ENCODE data around the gene PARD3. TPM values are rescaled to one million over a fixed set of nuclear protein-coding genes. Genes with fewer than 3 reads are reported as not detected.

Gene PARD3
- total and polyA plus RNA-seq, 7 experiments from 2014 or later: 0.19 to 1.2 (median 0.43) TPM

DNA sequence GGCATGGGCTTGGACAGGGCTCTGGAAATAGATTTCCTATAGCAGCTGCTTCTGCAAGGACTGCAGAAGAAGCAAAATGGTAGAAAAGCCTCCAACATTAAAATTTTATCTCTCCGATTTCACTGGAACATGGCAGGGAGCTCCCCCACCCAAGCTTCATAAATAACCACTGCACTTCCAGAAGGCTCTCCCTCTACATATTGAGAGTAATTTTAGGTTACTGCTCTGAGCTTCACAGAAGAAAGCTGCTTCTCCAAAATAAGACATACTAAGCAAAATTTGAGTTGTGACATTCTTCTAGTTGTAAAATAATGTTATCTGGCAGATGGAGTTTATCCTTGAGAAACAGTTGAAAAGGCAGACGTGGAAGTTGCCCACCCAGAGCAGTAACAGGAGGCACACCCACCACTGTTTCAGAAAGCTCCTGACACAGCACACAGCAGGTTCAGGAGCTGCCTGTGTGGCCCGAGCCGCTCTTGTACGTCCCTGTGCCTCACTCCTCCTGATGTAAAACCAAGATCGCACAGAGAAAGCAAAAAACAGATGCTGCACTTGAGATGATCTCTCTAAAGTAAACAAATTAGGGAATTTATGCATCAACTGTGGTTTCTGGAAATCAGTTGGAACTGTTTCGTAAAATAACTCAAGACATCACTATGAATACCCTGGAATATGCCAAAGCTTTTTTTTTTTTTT lies 621.0 kb downstream of the PARD3 start:
- Histone ChIP-seq H3K36me3 (ENCODE audit: control insufficient read depth in 2 of 3, insufficient read depth in 3 of 3, low read length in 3 of 3) (no peaks in the 10 kb centered on the region), H3K4me1 (ENCODE audit: control insufficient read depth in 2 of 2, insufficient read depth in 2 of 2, low read length in 2 of 2) (no peaks in the 10 kb centered on the region), H3K9me3 (ENCODE audit: control insufficient read depth in 2 of 3, low read length in 3 of 3) (no peaks in the 10 kb centered on the region), H3K27ac (ENCODE audit: low read depth, low read length) (no peak overlapping the region), H3K27me3 (ENCODE audit: control insufficient read depth in 2 of 2, insufficient read depth in 2 of 2, low read length in 2 of 2) (no peaks in the 10 kb centered on the region), H3K4me3 (ENCODE audit: low read length) (no peak overlapping the region)
- H3K4me3 Mint-ChIP-seq: no peak overlapping the region
- ChIA-PET CTCF (no interaction called here), POLR2A (no interaction called here)
- no peaks in the 10 kb centered on the region for H3K9me3 Mint-ChIP-seq
- no peak for ATAC-seq
- no peaks in the 10 kb centered on the region for H3K4me1 Mint-ChIP-seq
- intact Hi-C loops (cut with micrococcal nuclease): no loop called here
- H3K36me3 Mint-ChIP-seq: no peaks in the 10 kb centered on the region
- DNase-seq: no peak
- peaks cover 2 to 18% (median 12%) of the 10 kb centered on the region in 5 donors for H3K27me3 Mint-ChIP-seq
- no peak overlapping the region for H3K27ac Mint-ChIP-seq

DNA sequence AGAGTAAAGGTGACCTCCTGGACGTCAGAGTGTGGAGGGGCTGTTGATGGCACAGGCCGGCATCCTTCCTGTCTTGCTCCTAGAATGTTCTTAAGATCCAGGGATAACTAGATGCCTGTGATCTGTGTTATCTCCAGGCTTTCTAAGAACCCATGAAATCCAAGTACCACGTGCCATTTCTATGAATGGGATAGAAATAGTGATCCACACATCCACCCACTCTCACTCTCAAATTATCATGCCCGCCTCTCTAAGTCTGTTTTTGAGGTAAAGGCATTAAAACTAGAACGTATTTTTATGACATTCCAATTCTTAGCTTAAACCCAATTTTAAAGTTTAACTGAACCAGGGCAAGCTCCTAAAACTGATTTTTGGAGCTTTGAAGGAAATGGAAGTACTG lies 622.5 kb downstream of the PARD3 start:
- H3K27ac Mint-ChIP-seq: no peak overlapping the region
- H3K27me3 Mint-ChIP-seq: peaks cover 2 to 18% (median 12%) of the 10 kb centered on the region in 5 donors
- Histone ChIP-seq H3K36me3 (ENCODE audit: control insufficient read depth in 2 of 3, insufficient read depth in 3 of 3, low read length in 3 of 3) (no peaks in the 10 kb centered on the region), H3K27me3 (ENCODE audit: control insufficient read depth in 2 of 2, insufficient read depth in 2 of 2, low read length in 2 of 2) (no peaks in the 10 kb centered on the region), H3K9me3 (ENCODE audit: control insufficient read depth in 2 of 3, low read length in 3 of 3) (no peaks in the 10 kb centered on the region), H3K4me1 (ENCODE audit: control insufficient read depth in 2 of 2, insufficient read depth in 2 of 2, low read length in 2 of 2) (no peaks in the 10 kb centered on the region), H3K4me3 (ENCODE audit: low read length) (no peak overlapping the region), H3K27ac (ENCODE audit: low read depth, low read length) (no peak overlapping the region)
- ChIA-PET CTCF (no interaction called here), POLR2A (no interaction called here)
- no peaks in the 10 kb centered on the region for H3K4me1 Mint-ChIP-seq
- H3K9me3 Mint-ChIP-seq: no peaks in the 10 kb centered on the region
- no peak overlapping the region for H3K4me3 Mint-ChIP-seq
- H3K36me3 Mint-ChIP-seq: no peaks in the 10 kb centered on the region
- intact Hi-C loops (cut with micrococcal nuclease): no loop called here
- ATAC-seq: no peak
- DNase-seq: no peak

DNA sequence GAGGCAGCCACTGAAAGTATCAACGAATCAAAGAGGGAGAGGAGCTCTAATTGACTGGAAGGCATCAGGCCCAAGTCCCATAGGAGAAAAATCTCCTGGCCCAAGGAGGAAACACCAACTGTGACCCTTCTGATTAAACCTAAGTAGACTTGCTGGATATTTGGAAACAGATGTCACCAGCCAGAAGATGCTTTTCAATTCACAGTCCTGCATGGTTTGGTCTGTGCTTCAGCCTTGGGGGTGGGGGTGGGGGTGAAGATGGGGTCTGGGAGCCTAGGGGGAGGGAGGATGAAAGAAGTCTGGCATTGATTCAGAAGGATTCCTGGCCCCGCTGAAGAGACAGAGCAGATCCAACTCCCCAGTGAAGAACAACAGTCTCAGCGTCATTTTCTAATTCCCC lies 623.7 kb downstream of the PARD3 start:
- DNase-seq (no peak), ATAC-seq (no peak)
- intact Hi-C loops (cut with micrococcal nuclease): no loop called here
- ChIA-PET CTCF (interaction anchor here (0.7 kb wide), 1 partner anchor 10 kb away, joined by 3 read pairs; no protein-coding TSS in a partner anchor), POLR2A (no interaction called here)
- peaks cover 2 to 18% (median 9%) of the 10 kb centered on the region in 5 donors for H3K27me3 Mint-ChIP-seq
- H3K4me1 ChIP-seq (ENCODE audit: control insufficient read depth in 2 of 2, insufficient read depth in 2 of 2, low read length in 2 of 2): no peaks in the 10 kb centered on the region
- no peak overlapping the region for H3K27ac Mint-ChIP-seq
- no peak overlapping the region for H3K4me3 Mint-ChIP-seq
- H3K9me3 Mint-ChIP-seq: peaks cover 0 to 1% (median 0%) of the 10 kb centered on the region in 11 donors
- no peaks in the 10 kb centered on the region for H3K9me3 ChIP-seq (ENCODE audit: control insufficient read depth in 2 of 3, low read length in 3 of 3)
- H3K27ac ChIP-seq (ENCODE audit: low read depth, low read length): no peak overlapping the region
- no peaks in the 10 kb centered on the region for H3K27me3 ChIP-seq (ENCODE audit: control insufficient read depth in 2 of 2, insufficient read depth in 2 of 2, low read length in 2 of 2)
- no peaks in the 10 kb centered on the region for H3K36me3 Mint-ChIP-seq
- H3K36me3 ChIP-seq (ENCODE audit: control insufficient read depth in 2 of 3, insufficient read depth in 3 of 3, low read length in 3 of 3): no peaks in the 10 kb centered on the region
- H3K4me3 ChIP-seq (ENCODE audit: low read length): no peak overlapping the region
- H3K4me1 Mint-ChIP-seq: peaks cover 0 to 3% (median 0%) of the 10 kb centered on the region in 7 donors

DNA sequence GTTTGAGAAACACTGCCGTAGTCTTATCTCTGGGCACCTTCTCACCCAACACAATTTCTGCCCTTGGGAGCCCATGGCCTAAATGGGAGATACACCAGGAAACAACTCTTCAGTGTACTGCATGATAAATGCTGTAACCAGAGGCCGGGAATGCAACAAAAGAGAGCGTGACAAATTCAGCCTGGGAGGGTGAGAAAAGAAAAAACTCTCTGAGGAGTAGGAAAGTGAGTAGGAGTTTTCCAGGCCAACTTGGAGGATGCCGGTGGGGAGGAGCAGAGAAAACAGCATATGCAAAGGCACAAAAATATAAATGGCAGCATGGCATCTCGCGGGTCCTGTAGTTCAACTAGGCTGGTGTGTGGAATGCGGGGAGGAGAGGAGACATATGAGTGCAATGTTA lies 624.5 kb downstream of the PARD3 start:
- Histone ChIP-seq H3K4me1 (ENCODE audit: control insufficient read depth in 2 of 2, insufficient read depth in 2 of 2, low read length in 2 of 2) (no peaks in the 10 kb centered on the region), H3K9me3 (ENCODE audit: control insufficient read depth in 2 of 3, low read length in 3 of 3) (no peaks in the 10 kb centered on the region), H3K4me3 (ENCODE audit: low read length) (no peak overlapping the region), H3K27me3 (ENCODE audit: control insufficient read depth in 2 of 2, insufficient read depth in 2 of 2, low read length in 2 of 2) (no peaks in the 10 kb centered on the region), H3K36me3 (ENCODE audit: control insufficient read depth in 2 of 3, insufficient read depth in 3 of 3, low read length in 3 of 3) (no peaks in the 10 kb centered on the region), H3K27ac (ENCODE audit: low read depth, low read length) (no peak overlapping the region)
- H3K4me3 Mint-ChIP-seq: no peak overlapping the region
- peaks cover 0 to 9% (median 0%) of the 10 kb centered on the region in 7 donors for H3K4me1 Mint-ChIP-seq
- intact Hi-C loops (cut with micrococcal nuclease): no loop called here
- no peaks in the 10 kb centered on the region for H3K36me3 Mint-ChIP-seq
- no peak for DNase-seq
- H3K9me3 Mint-ChIP-seq: peaks cover 0 to 2% (median 0%) of the 10 kb centered on the region in 11 donors
- POLR2A ChIA-PET: no interaction called here
- ATAC-seq: no peak
- peaks cover 2 to 23% (median 9%) of the 10 kb centered on the region in 5 donors for H3K27me3 Mint-ChIP-seq
- H3K27ac Mint-ChIP-seq: no peak overlapping the region
- CTCF ChIA-PET: no interaction called here

DNA sequence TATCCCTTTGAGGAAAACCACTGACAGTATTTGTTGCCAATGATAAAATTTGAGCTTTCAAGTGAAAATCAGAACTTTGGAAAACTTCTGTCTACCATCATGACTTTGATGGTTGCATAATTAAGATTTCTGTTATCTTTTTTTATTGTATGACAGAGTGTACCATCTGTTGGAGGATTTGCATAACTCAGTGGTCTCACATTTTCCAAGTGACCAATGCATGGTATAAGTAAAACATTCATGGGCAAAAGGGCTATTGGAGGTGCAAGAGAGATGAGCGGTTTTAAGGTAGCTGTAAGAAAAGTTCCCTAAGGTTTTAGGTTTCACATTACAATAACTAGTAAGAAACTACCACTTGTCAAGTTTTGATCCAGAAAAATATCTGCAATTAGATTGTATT lies 625.3 kb downstream of the PARD3 start:
- Histone ChIP-seq H3K4me1 (ENCODE audit: control insufficient read depth in 2 of 2, insufficient read depth in 2 of 2, low read length in 2 of 2) (no peaks in the 10 kb centered on the region), H3K27me3 (ENCODE audit: control insufficient read depth in 2 of 2, insufficient read depth in 2 of 2, low read length in 2 of 2) (no peaks in the 10 kb centered on the region), H3K27ac (ENCODE audit: low read depth, low read length) (no peak overlapping the region), H3K4me3 (ENCODE audit: low read length) (no peak overlapping the region), H3K9me3 (ENCODE audit: control insufficient read depth in 2 of 3, low read length in 3 of 3) (no peaks in the 10 kb centered on the region), H3K36me3 (ENCODE audit: control insufficient read depth in 2 of 3, insufficient read depth in 3 of 3, low read length in 3 of 3) (no peaks in the 10 kb centered on the region)
- H3K36me3 Mint-ChIP-seq: no peaks in the 10 kb centered on the region
- H3K4me3 Mint-ChIP-seq: no peak overlapping the region
- ATAC-seq: no peak
- intact Hi-C loops (cut with micrococcal nuclease): no loop called here
- CTCF ChIA-PET: no interaction called here
- no peak for DNase-seq
- H3K27ac Mint-ChIP-seq: no peak overlapping the region
- H3K27me3 Mint-ChIP-seq: peaks cover 0 to 23% (median 10%) of the 10 kb centered on the region in 5 donors
- H3K4me1 Mint-ChIP-seq: peaks cover 0 to 14% (median 4%) of the 10 kb centered on the region in 7 donors
- POLR2A ChIA-PET: no interaction called here
- peaks cover 0 to 2% (median 0%) of the 10 kb centered on the region in 11 donors for H3K9me3 Mint-ChIP-seq

DNA sequence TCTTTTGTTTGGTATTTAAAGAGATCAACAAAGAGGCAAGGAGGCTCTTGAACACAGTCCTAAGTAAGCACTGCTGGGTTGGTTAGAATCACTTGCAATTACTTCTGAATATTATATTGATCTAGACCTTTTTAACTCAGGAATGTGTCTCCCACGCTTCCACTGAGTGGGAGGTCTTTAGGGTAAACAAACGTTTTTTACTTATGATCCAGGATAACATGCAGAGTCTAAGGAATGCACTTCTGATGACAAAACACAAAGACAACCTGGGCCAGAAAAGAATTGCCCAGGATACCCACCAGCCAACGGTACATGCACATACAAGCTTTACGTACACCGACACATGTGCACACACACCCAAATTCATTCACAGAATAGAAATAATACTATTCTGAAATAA lies 626.9 kb downstream of the PARD3 start:
- Histone ChIP-seq H3K4me1 (ENCODE audit: control insufficient read depth in 2 of 2, insufficient read depth in 2 of 2, low read length in 2 of 2) (no peaks in the 10 kb centered on the region), H3K36me3 (ENCODE audit: control insufficient read depth in 2 of 3, insufficient read depth in 3 of 3, low read length in 3 of 3) (no peaks in the 10 kb centered on the region), H3K4me3 (ENCODE audit: low read length) (no peak overlapping the region), H3K27ac (ENCODE audit: low read depth, low read length) (no peak overlapping the region), H3K27me3 (ENCODE audit: control insufficient read depth in 2 of 2, insufficient read depth in 2 of 2, low read length in 2 of 2) (no peaks in the 10 kb centered on the region), H3K9me3 (ENCODE audit: control insufficient read depth in 2 of 3, low read length in 3 of 3) (no peaks in the 10 kb centered on the region)
- H3K9me3 Mint-ChIP-seq: peaks cover 0 to 2% (median 0%) of the 10 kb centered on the region in 11 donors
- intact Hi-C loops (cut with micrococcal nuclease): no loop called here
- H3K4me1 Mint-ChIP-seq: peaks cover 0 to 17% (median 5%) of the 10 kb centered on the region in 7 donors
- H3K27ac Mint-ChIP-seq: no peak overlapping the region
- H3K4me3 Mint-ChIP-seq: no peak overlapping the region
- DNase-seq: no peak
- peaks cover 0 to 18% (median 11%) of the 10 kb centered on the region in 5 donors for H3K27me3 Mint-ChIP-seq
- no peak for ATAC-seq
- POLR2A ChIA-PET: no interaction called here
- H3K36me3 Mint-ChIP-seq: no peaks in the 10 kb centered on the region
- CTCF ChIA-PET: no interaction called here

DNA sequence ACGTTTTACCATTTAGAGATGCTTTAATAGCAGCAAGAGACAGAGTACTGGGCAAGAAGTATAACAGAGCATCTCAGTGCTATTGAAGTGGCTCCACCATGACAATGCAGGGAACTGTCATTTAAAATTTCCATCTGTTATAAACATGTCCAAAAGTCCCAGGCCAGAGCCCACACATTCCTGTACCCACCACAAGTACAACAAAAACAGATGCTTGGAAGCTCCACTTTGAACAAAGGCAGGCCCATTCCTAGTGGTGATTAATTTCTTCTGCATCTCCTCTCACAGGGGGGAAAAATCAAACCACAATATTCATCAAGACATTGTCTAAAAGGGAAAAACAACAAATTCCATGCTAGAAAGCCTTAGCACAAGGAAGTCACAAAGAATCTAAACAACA lies 627.9 kb downstream of the PARD3 start:
- H3K4me3 Mint-ChIP-seq: no peak overlapping the region
- Histone ChIP-seq H3K27me3 (ENCODE audit: control insufficient read depth in 2 of 2, insufficient read depth in 2 of 2, low read length in 2 of 2) (no peaks in the 10 kb centered on the region), H3K4me1 (ENCODE audit: control insufficient read depth in 2 of 2, insufficient read depth in 2 of 2, low read length in 2 of 2) (no peaks in the 10 kb centered on the region), H3K4me3 (ENCODE audit: low read length) (no peak overlapping the region), H3K27ac (ENCODE audit: low read depth, low read length) (no peak overlapping the region), H3K9me3 (ENCODE audit: control insufficient read depth in 2 of 3, low read length in 3 of 3) (no peaks in the 10 kb centered on the region), H3K36me3 (ENCODE audit: control insufficient read depth in 2 of 3, insufficient read depth in 3 of 3, low read length in 3 of 3) (no peaks in the 10 kb centered on the region)
- ChIA-PET POLR2A (no interaction called here), CTCF (no interaction called here)
- intact Hi-C loops (cut with micrococcal nuclease): no loop called here
- peaks cover 0 to 17% (median 5%) of the 10 kb centered on the region in 7 donors for H3K4me1 Mint-ChIP-seq
- peaks cover 0 to 2% (median 0%) of the 10 kb centered on the region in 11 donors for H3K9me3 Mint-ChIP-seq
- no peak overlapping the region for H3K27ac Mint-ChIP-seq
- ATAC-seq: no peak
- peaks cover 0 to 13% (median 11%) of the 10 kb centered on the region in 5 donors for H3K27me3 Mint-ChIP-seq
- no peak for DNase-seq
- H3K36me3 Mint-ChIP-seq: no peaks in the 10 kb centered on the region

Measured in naive thymus-derived CD4-positive, alpha-beta T cell (primary cell).